DMS 273 treated with DMSO at 0.1 percent for 48 hours (cell line): Measurements from ENCODE around the gene RUNX2.
"Not testable (repeated sequence)": the region's sequence is repeated elsewhere in the genome, so short reads cannot be mapped to it uniquely, and the experiment has no call there.

ENCODE experiments used
- DNase-seq: peaks from one replicate; lab custom pipeline; 2025; lab: John Stamatoyannopoulos, UW

RUNX2 gene

GRCh38 chr6:45648262-45648620 lies 320.1 kb downstream of the RUNX2 start:
- DNase-seq: no peak

- no peak for DNase-seq
Measured at GRCh38 chr6:45650524-45651135, 322.5 kb downstream of the RUNX2 start.

- no peak for DNase-seq
Measured at GRCh38 chr6:45651301-45651700, 323.2 kb downstream of the RUNX2 start.

- no peak for DNase-seq
Measured at GRCh38 chr6:45652416-45652815, 324.3 kb downstream of the RUNX2 start.

GRCh38 chr6:45653117-45653883 lies 325.2 kb downstream of the RUNX2 start:
- no peak for DNase-seq

GRCh38 chr6:45654673-45655072 lies 326.5 kb downstream of the RUNX2 start:
- DNase-seq: no peak

- DNase-seq: no peak
Measured at GRCh38 chr6:45655745-45656476, 327.8 kb downstream of the RUNX2 start.

- DNase-seq: no peak
Measured at GRCh38 chr6:45657226-45657625, 329.1 kb downstream of the RUNX2 start.

GRCh38 chr6:45658400-45658799 lies 330.3 kb downstream of the RUNX2 start:
- no peak for DNase-seq

GRCh38 chr6:45658958-45659357 lies 330.8 kb downstream of the RUNX2 start:
- no peak for DNase-seq

GRCh38 chr6:45661661-45662060 lies 333.5 kb downstream of the RUNX2 start:
- no peak for DNase-seq

GRCh38 chr6:45663251-45664221 lies 335.4 kb downstream of the RUNX2 start:
- DNase-seq: no peak

GRCh38 chr6:45664707-45665106 lies 336.6 kb downstream of the RUNX2 start:
- DNase-seq: no peak

- DNase-seq: no peak
Measured at GRCh38 chr6:45665859-45666258, 337.7 kb downstream of the RUNX2 start.

GRCh38 chr6:45666846-45667245 lies 338.7 kb downstream of the RUNX2 start:
- no peak for DNase-seq

- DNase-seq: no peak
Measured at GRCh38 chr6:45667300-45667699, 339.2 kb downstream of the RUNX2 start.

- DNase-seq: no peak
Measured at GRCh38 chr6:45667766-45668165, 339.6 kb downstream of the RUNX2 start.

- no peak for DNase-seq
Measured at GRCh38 chr6:45668705-45669104, 340.6 kb downstream of the RUNX2 start.

GRCh38 chr6:45673167-45673566 lies 345.0 kb downstream of the RUNX2 start:
- not testable (repeated sequence) for DNase-seq

- DNase-seq: not testable (repeated sequence)
Measured at GRCh38 chr6:45675166-45675565, 347.0 kb downstream of the RUNX2 start.

- DNase-seq: no peak
Measured at GRCh38 chr6:45675634-45676033, 347.5 kb downstream of the RUNX2 start.

GRCh38 chr6:45676380-45676779 lies 348.2 kb downstream of the RUNX2 start:
- no peak for DNase-seq
